Neural progenitor cell (in vitro differentiated cells): ENCODE results near the gene THRB. TPM values are rescaled to one million over a fixed set of nuclear protein-coding genes. Genes with fewer than 3 reads are reported as not detected.

Source experiments
- DNase-seq: peaks from one replicate; pipeline ENCODE4 v3.0.0-alpha.2; 2016; ENCODE audit warnings: low spot score
- H2AFZ ChIP-seq: fragments of 200-600 bp; sonication (generic); replicated peaks from 2 replicates; pipeline ENCODE4 v1.6.1; 2016; ENCODE audit warnings: antibody characterized with exemption
- H3F3A ChIP-seq: fragments of 200-600 bp; sonication (generic); 2 replicates; pipeline ENCODE4 v1.6.1; 2016; ENCODE audit warnings: antibody characterized with exemption, low read depth
- H3K27ac ChIP-seq: fragments of 200-600 bp; sonication (generic); 2 replicates; pipeline ENCODE4 v1.5.1; 2016; ENCODE audit warnings: mild to moderate bottlenecking
- H3K27me3 ChIP-seq: fragments of 200-600 bp; sonication (generic); 2 replicates; pipeline ENCODE4 v1.6.1; 2016; ENCODE audit warnings: mild to moderate bottlenecking, moderate library complexity
- H3K36me3 ChIP-seq: fragments of 200-600 bp; sonication (generic); 2 replicates; pipeline ENCODE4 v1.5.1; 2016
- H3K4me1 ChIP-seq: fragments of 200-600 bp; sonication (generic); 2 replicates; pipeline ENCODE4 v1.6.1; 2016; ENCODE audit warnings: mixed run types
- H3K4me2 ChIP-seq: fragments of 200-600 bp; sonication (generic); 2 replicates; pipeline ENCODE4 v1.6.1; 2016
- H3K4me3 ChIP-seq: fragments of 200-600 bp; sonication (generic); 2 replicates; pipeline ENCODE4 v1.5.1; 2016
- H3K79me2 ChIP-seq: fragments of 200-600 bp; sonication (generic); 2 replicates; pipeline ENCODE4 v1.6.1; 2016; ENCODE audit warnings: low read depth
- H3K9ac ChIP-seq: fragments of 200-600 bp; sonication (generic); 2 replicates; pipeline ENCODE4 v1.6.1; 2016
- H3K9me3 ChIP-seq: fragments of 200-600 bp; sonication (generic); 2 replicates; pipeline ENCODE4 v1.5.1; 2016; ENCODE audit warnings: low read depth
- H4K20me1 ChIP-seq: fragments of 200-600 bp; sonication (generic); 2 replicates; pipeline ENCODE4 v1.6.1; 2016; ENCODE audit warnings: low read depth
- H3K27ac Mint-ChIP-seq: 3 replicates; pipeline ENCODE4 v1.8.0; 2021; ENCODE audit warnings: mixed read lengths
- H3K27me3 Mint-ChIP-seq: 2 replicates; pipeline ENCODE4 v1.8.0; 2022; ENCODE audit warnings: low read depth, mild to moderate bottlenecking, inconsistent platforms, moderate library complexity, mixed read lengths; ENCODE audit not compliant: insufficient read depth
- H3K36me3 Mint-ChIP-seq: 3 replicates; pipeline ENCODE4 v1.8.0; 2021; ENCODE audit warnings: mixed read lengths
- H3K4me1 Mint-ChIP-seq: 3 replicates; pipeline ENCODE4 v1.8.0; 2021; ENCODE audit warnings: mixed read lengths
- H3K4me3 Mint-ChIP-seq: 3 replicates; pipeline ENCODE4 v1.8.0; 2021; ENCODE audit warnings: mild to moderate bottlenecking, moderate library complexity, mixed read lengths
- H3K9me3 Mint-ChIP-seq: 3 replicates; pipeline ENCODE4 v1.8.0; 2020; ENCODE audit warnings: mixed read lengths
- EZH2 ChIP-seq: fragments of 200-600 bp; sonication (generic); IDR thresholded peaks from 2 replicates; pipeline ENCODE4 v1.6.1; 2017; ENCODE audit warnings: antibody characterized with exemption, mild to moderate bottlenecking, moderate library complexity
- EZH2phosphoT487 ChIP-seq: fragments of 200-600 bp; sonication (generic); IDR thresholded peaks from 2 replicates; pipeline ENCODE4 v1.6.1; 2017; ENCODE audit warnings: antibody characterized with exemption
- total RNA-seq: library from RNA; depleted of rRNA; stranded (reverse); fragments of >200 nt; gene quantifications from 2 replicates; pipeline ENCODE4 v1.2.3, GENCODE V29; 2015; ENCODE audit warnings: low replicate concordance
- TF ChIP-seq, protein P1 (sequence below): fragments of 200-600 bp; sonication (generic); IDR thresholded peaks from 2 replicates; pipeline ENCODE4 v1.5.1; 2017; ENCODE audit warnings: antibody characterized with exemption, mild to moderate bottlenecking

THRB gene
- total RNA-seq, 1 donor from 2014 or later = 1.2 TPM

DNA sequence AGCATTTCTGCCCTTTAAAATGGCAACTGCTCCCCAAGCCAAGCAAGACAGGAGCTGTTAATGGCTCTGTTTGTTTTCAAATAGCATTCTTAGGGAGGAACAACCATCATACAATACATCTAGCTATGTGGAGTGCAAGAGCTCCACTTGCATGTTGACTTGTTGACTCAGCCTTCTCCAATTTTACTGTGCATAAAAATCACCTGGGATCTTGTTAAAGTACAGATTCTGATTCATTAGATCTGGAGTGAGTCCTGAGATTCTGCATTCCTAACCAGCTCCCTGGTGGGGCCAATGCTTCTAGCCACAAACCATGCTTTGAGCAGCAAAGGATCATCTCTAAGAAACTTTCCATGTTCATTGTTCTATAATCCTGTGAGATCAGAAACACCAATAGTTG is 171.4 kb downstream of the THRB start:
- Histone ChIP-seq H2AFZ (no peak overlapping the region), H3K4me2 (no peak overlapping the region), H3K27me3 (no peaks in the 10 kb centered on the region), H3K9ac (no peak overlapping the region), H3K36me3 (no peaks in the 10 kb centered on the region), H4K20me1 (no peaks in the 10 kb centered on the region), H3K4me3 (no peak overlapping the region), H3K9me3 (no peaks in the 10 kb centered on the region), H3F3A (no peaks in the 10 kb centered on the region), H3K27ac (no peak overlapping the region), H3K4me1 (no peaks in the 10 kb centered on the region), H3K79me2 (no peaks in the 10 kb centered on the region)
- H3K4me1 Mint-ChIP-seq = peaks cover 2% of the 10 kb centered on the region
- no peak overlapping the region for H3K4me3 Mint-ChIP-seq
- H3K27me3 Mint-ChIP-seq = no peaks in the 10 kb centered on the region
- H3K36me3 Mint-ChIP-seq = no peaks in the 10 kb centered on the region
- no peak for TF ChIP-seq EZH2phosphoT487
- TF ChIP-seq, protein P1, sequence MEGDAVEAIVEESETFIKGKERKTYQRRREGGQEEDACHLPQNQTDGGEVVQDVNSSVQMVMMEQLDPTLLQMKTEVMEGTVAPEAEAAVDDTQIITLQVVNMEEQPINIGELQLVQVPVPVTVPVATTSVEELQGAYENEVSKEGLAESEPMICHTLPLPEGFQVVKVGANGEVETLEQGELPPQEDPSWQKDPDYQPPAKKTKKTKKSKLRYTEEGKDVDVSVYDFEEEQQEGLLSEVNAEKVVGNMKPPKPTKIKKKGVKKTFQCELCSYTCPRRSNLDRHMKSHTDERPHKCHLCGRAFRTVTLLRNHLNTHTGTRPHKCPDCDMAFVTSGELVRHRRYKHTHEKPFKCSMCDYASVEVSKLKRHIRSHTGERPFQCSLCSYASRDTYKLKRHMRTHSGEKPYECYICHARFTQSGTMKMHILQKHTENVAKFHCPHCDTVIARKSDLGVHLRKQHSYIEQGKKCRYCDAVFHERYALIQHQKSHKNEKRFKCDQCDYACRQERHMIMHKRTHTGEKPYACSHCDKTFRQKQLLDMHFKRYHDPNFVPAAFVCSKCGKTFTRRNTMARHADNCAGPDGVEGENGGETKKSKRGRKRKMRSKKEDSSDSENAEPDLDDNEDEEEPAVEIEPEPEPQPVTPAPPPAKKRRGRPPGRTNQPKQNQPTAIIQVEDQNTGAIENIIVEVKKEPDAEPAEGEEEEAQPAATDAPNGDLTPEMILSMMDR = no peak
- TF ChIP-seq EZH2 = no peak
- H3K27ac Mint-ChIP-seq = no peak overlapping the region
- H3K9me3 Mint-ChIP-seq = no peaks in the 10 kb centered on the region
- no peak for DNase-seq

DNA sequence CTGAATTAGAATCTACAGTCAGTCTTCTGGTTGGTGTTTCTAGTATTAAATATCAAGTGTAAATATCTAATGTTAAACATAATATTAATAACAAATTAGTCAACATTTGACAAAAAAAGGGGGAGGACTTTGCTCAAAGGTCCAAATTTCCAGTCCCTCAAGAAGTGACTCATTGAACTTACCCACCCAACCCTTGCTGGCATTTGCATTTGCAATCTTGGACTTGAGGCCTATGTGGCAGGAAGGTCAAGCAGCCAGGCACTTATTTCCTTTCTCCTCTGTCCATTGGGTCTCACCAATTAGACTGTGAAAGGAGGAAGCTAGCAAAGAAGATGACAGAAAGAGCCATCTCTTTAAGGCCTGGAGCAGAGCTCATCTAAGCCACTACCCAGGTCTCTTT is 174.0 kb downstream of the THRB start:
- Histone ChIP-seq H3K9me3 (no peaks in the 10 kb centered on the region), H3F3A (no peaks in the 10 kb centered on the region), H3K9ac (no peak overlapping the region), H3K79me2 (no peaks in the 10 kb centered on the region), H3K27ac (no peak overlapping the region), H4K20me1 (no peaks in the 10 kb centered on the region), H2AFZ (no peak overlapping the region), H3K36me3 (no peaks in the 10 kb centered on the region), H3K4me1 (no peaks in the 10 kb centered on the region), H3K27me3 (no peaks in the 10 kb centered on the region), H3K4me2 (no peak overlapping the region), H3K4me3 (no peak overlapping the region)
- Mint-ChIP-seq H3K27me3 (no peaks in the 10 kb centered on the region), H3K4me1 (peaks cover 2% of the 10 kb centered on the region), H3K4me3 (no peak overlapping the region), H3K9me3 (no peaks in the 10 kb centered on the region), H3K27ac (no peak overlapping the region), H3K36me3 (no peaks in the 10 kb centered on the region)
- DNase-seq = no peak
- no peak for TF ChIP-seq EZH2phosphoT487
- TF ChIP-seq, protein P1 = no peak
- TF ChIP-seq EZH2 = no peak

GRCh38 chr3:24318677-24319287 is 175.9 kb downstream of the THRB start:
- Histone ChIP-seq H3K79me2 (no peaks in the 10 kb centered on the region), H3F3A (no peaks in the 10 kb centered on the region), H3K9me3 (no peaks in the 10 kb centered on the region), H3K4me1 (no peaks in the 10 kb centered on the region), H4K20me1 (no peaks in the 10 kb centered on the region), H3K27ac (no peak overlapping the region), H2AFZ (no peak overlapping the region), H3K4me3 (no peak overlapping the region), H3K27me3 (no peaks in the 10 kb centered on the region), H3K4me2 (no peak overlapping the region), H3K36me3 (no peaks in the 10 kb centered on the region), H3K9ac (no peak overlapping the region)
- TF ChIP-seq, protein P1 = no peak
- no peak for TF ChIP-seq EZH2phosphoT487
- no peak for TF ChIP-seq EZH2
- Mint-ChIP-seq H3K4me3 (no peak overlapping the region), H3K36me3 (no peaks in the 10 kb centered on the region), H3K27ac (no peak overlapping the region), H3K4me1 (peaks cover 2% of the 10 kb centered on the region), H3K9me3 (no peaks in the 10 kb centered on the region), H3K27me3 (no peaks in the 10 kb centered on the region)
- DNase-seq = no peak
